Dermis blood vessel endothelial cell (primary cell): ENCODE data around the gene DHTKD1. TPM values are rescaled to one million over a fixed set of nuclear protein-coding genes. Genes with fewer than 3 reads are reported as not detected.
A peak's percentile ranks its signal among the peaks of the same experiment; 100 is the strongest.

Experiments
- DNase-seq: peaks from one replicate; pipeline ENCODE4 v3.0.0; 2010
- total RNA-seq: library from RNA; depleted of rRNA; stranded (reverse); fragments of >200 nt; gene quantifications from 2 replicates; pipeline ENCODE4 v1.2.3, GENCODE V29; 2014

The DHTKD1 gene, protein sequence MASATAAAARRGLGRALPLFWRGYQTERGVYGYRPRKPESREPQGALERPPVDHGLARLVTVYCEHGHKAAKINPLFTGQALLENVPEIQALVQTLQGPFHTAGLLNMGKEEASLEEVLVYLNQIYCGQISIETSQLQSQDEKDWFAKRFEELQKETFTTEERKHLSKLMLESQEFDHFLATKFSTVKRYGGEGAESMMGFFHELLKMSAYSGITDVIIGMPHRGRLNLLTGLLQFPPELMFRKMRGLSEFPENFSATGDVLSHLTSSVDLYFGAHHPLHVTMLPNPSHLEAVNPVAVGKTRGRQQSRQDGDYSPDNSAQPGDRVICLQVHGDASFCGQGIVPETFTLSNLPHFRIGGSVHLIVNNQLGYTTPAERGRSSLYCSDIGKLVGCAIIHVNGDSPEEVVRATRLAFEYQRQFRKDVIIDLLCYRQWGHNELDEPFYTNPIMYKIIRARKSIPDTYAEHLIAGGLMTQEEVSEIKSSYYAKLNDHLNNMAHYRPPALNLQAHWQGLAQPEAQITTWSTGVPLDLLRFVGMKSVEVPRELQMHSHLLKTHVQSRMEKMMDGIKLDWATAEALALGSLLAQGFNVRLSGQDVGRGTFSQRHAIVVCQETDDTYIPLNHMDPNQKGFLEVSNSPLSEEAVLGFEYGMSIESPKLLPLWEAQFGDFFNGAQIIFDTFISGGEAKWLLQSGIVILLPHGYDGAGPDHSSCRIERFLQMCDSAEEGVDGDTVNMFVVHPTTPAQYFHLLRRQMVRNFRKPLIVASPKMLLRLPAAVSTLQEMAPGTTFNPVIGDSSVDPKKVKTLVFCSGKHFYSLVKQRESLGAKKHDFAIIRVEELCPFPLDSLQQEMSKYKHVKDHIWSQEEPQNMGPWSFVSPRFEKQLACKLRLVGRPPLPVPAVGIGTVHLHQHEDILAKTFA
- total RNA-seq, result 31.7 and 40.5 TPM in 2 replicates

DNA sequence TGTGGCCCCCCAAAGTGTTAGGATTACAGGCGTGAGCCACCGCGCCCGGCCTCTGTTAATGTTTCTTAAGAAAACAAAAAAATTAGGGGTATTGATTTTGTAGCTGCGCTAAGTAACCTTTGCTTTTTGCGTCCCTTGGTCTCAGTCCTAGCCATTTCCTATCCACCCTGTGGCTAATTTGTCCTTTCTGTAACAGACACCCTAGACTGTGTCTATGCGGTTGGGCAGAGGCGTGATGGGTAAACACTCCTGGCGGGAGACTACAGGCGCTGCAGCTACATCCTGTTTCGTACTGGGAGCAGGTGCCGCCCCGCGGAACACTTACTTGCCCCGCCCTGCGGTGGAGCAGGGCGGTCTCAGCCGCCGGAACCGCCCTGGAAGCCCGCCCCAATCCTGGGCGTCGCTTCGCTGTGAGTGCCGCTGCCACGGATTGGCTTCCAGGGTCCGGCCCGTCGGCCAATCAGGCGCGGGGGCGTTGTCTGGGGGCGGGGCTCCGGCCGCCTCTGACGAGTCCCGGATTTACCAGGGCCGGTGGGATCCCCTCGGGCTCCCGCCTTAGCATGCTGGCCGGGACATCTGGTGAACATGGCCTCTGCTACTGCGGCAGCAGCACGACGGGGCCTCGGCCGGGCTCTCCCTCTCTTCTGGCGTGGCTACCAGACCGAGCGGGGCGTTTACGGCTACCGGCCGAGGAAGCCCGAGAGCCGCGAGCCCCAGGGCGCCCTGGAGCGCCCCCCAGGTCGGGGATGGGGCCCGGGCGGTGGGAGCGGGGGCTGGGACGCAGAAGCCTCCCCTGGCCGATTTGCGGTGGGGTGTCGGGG, at the start of gene DHTKD1:
TSS of gene DHTKD1 (plus strand) at position 506 of the 821 bp plus-strand sequence. CDS start at position 586, 80 bp downstream.
- DNase-seq, result peak; percentile 98

DNA sequence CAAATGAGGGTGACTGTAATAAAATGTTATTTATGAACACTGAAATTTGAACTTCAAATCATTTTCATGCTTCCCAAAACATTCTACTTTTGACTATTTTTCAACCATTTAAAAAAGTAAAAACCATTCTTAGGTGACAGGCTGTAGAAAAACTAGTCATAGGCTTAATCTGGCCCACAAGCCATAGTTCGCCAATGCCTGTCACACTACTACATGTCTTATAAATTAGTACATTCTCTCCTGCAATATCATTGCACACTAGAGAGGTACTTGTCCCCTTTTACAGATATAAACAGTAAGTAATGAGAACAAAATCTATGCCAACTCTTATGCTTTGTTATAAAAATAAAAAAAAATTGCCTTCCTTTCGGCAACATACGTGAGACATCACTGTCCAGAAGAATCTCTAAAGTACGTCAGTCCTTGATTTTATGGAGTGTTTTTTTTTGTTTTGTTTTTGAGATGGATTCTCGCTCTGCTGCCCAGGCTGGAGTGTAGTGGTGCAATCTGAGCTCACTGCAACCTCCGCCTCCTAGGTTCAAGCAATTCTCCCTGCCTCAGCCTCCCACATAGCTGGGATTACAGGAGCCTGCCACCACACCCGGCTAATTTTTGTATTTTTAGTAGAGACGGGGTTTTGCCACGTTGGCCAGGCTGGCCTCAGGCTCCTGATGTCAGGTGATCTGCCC, 49.3 kb upstream of the DHTKD1 start:
- DNase-seq, result no peak

DNA sequence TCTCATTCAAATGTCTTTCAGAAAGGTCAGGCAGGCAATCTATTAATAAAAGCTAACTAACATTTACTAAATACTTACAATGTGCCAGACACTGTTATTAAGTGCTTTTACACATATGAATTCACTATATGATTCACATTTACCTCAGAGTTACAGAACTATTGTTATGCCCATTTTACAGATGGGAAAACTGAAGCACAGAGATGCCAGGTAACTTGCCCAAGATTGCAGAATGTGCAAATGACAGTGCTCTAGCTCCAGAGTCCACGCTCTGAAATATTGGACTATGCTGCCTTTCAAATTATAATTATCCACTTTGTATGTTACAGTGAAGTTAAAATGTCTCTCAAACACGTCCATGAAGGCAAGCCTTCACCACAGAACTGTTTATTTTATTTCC, 48.2 kb upstream of the DHTKD1 start:
- no peak for DNase-seq

DNA sequence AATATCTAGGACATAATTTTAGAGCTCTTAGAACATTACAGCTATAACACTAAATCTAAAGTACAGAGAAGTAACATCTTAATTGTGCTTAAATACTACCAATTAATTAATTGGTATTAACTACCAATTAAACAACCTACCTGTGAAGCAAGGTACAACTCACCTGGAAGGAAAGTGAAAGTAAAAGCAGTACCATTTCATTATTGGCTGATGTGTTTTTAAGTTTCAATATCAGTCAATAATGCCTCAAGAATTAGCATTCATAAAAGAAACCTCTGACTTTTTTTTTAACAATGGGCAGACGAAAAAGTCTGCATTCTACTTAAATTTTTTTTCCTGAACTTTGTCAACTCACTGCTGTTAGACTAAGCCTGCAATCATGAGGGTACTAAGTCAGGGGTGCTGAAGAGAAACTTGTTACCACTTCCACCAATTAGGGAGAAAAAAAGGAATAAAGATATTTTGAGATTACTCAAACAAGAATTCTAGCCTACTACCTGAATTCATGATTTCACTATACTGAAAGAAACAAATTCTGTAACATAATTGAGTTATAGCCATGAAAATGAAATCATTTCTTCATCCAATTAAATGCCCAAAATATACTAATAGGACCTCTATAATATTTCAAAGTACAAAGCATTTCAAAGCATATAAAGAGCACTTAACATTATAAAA, 46.0 kb upstream of the DHTKD1 start:
- no peak for DNase-seq

DNA sequence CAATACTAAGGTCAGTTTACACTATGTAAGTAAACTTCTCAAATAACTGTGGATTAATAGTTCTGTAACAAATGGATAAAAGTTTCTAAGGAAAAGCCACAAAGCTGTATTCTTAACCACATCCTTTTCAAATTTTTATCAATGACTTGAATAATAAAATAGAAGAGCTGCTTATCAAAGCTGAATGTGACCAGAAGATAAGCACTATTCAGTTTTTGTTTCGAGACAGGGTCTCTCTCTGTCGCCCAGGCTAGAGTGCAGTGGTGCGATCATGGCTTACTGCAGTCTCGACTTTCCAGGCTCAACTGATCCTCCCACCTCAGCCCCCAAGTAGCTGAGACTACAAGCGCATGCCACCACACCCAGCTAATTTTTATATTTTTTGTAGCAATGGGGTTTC, 43.2 kb upstream of the DHTKD1 start:
- DNase-seq, result no peak

DNA sequence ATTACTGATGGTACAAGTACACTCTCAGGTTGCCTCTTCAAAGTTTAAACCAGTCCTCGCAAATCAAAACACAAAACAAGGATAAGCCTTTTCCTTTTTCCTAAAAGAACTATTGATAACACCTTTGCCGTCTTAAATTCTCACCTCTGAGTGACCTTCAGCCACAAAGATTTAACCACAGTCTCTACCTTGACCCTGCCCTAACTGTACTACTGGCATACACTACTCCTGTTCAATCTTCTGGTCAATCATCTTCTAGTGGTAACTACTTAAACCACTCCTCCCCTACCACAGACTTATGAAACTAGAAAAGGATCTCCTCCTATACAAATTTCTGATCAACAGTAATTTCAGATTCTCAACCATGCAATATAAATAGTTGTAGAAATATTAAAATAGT, 41.2 kb upstream of the DHTKD1 start:
- no peak for DNase-seq

DNA sequence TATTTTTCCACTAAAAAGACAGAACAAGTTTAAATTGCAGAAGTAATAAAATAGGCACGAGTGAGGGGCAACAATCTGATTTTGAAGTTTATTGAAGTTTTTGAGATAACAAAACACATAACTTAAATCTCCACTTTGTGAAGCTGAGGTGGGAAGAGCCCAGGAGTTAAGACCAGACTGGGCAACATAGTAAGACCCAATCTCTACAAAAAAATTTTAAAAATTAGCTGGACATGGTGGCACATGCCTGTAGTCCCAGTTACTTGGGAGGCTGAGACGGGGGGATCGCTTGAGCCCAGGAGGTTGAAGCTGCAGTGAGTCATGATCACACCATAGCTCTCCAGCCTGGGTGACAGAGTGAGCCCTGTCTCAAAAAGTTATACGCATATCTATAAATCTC, 37.4 kb upstream of the DHTKD1 start:
- DNase-seq, result no peak

DNA sequence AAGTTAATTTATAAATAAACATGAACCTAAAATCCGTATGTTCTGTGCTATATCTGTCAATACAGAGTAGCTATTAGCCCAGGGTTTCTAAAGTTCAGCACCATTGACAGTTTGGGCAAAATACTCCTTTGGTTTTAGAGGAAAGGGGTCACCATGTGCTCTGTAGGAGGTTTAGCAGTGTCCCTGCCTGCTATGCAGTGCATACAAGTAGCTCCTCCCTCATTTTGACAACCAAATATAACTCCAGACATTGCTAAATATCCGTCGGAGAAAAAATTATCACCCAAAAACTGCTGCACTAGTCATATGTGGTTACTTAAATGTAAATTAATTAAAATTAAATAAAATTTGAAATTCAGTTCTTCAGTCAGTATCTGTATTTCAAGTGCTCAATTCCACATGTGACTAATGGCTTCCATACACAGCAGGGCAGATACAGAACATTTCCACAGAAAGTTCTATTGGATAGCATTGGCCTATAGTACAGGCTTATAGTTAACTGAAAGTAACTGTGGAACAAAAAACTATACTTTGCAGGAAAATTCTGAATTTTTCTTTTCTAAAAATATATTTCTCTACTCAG, 32.6 kb upstream of the DHTKD1 start:
- DNase-seq, result no peak

DNA sequence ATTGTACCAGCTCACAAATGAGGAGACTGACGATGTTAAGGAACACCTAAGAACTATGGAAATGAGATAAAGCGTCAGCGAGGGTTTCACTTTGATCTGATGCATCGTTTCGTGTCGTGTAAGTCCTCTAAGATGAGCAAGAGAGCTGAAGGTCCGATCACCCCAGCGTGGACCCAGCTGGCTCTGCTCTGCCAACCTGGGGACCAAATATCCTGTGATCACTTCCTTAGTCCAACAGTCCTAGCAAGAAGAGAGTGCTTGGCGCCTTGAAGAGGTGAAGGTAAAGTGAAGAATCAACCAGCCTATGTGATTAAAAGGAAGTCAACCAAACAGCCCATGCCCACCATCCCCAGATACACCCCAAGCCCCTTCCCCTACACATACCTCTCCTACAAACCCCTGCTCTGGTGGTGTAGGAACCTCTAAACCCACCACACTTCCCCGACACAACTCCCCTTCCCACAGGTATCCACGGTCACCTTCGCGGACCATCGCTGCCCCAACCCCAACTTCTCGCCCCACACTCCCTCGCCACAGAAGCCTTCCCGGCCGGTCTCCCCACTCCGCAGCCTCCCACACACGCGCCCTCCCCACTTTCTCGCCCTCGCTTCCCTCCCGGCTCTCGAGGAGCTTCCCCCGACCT, 26.9 kb upstream of the DHTKD1 start:
- DNase-seq, result peak; percentile 54

DNA sequence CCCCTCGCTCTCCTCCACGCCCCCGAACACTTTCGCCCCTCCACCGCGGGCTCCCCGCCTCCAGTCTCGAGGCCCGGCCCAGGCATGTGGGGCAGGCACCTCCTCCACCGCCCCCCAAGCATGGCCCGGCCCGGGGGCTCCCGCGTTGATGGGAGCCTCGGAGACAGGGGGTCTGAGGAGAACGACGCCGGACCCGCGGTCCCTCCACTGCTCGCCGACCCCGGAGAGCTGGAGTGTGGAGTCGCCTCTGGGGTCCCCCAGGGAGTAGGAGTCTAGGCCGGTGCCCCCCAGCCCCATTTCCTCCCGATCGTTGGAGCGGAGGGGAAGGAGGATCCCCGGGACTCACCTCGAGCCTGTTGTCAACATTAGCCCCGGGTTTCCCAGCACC, 26.4 kb upstream of the DHTKD1 start:
- DNase-seq, result peak; percentile 51

DNA sequence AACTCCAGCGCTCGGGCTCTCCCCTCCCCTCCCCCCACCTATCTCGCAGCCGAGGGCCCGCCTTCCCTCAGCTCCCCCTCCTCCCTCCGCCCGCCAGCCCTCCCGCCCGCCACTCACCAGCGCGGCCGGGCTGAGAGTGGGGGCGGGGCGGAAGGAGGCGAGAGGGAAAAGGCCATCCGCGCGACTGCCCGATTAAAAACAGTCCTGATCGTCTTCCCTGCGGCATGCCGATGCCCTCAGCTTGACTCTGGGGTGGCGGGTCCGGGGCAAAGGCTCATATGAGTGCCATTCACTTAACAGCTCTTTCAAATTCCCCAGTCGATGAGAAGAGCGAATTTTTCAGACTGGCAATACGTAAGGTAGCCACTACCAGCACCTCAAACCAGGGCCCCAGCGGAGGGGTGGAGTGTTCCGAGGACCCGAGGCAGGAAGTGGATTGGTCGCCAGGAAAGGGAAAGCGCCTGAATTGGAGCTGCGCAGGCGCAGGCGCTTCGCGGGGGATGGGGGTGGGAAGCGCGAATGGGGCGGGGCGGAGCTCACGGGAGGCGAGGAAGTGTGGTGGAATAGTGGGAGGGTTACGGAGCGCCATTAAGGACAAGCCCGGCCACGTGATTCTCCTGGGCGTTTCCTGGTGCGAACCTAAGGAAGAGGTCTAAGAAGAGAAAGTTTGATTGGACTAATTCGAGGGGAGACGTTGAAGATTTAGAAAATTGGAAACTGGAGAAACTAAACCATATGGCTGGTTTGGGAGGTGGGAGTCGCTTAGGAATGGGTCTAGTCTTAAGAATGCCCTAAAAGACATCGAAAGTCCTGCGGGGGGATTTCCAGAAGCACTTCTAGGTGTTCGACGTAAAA, 25.7 kb upstream of the DHTKD1 start, which contains the start of gene UPF2:
TSS of gene UPF2 (minus strand) at position 13 of the 855 bp plus-strand sequence. CDS start 7,386 bp downstream, outside the sequence.
- peak; percentile 99 for DNase-seq

DNA sequence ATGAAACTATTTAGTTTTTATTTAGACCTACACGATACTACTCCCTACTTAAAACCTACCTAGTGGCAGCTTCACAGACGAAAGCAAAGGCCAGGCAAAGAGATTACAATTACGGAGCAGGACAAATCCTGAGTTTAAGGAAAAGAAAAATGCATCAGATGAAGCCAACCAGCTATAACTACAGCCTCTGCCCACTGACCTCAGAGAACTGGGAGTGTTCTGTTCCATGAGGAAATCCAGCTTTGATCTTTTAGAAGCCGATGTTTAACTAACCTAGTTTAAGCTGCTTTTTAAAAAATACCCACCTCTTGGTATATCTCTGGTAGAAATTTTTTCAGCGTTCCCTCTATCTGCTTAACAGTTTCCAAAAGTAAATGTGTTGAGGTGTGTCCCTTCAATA, 23.2 kb upstream of the DHTKD1 start:
- DNase-seq, result no peak

DNA sequence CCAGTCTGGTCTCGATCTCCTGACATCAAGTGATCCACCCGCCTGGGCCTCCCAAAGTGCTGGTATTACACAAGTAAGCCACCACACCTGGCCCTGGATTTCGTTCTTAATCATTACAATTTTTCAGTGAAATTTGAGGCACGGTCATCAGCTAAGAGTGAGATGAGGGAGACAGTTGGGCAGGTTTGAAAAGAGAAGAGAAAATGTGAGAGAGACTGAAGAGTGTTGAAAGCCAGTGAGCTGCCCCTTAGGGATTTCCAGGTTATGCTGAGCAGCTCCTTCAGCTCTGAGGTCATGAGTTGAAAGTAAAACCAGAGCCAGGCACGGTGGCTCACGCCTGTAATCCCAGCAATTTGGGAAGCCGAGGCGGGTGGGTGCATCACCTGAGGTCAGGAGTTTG, 20.2 kb upstream of the DHTKD1 start:
- DNase-seq, result no peak

DNA sequence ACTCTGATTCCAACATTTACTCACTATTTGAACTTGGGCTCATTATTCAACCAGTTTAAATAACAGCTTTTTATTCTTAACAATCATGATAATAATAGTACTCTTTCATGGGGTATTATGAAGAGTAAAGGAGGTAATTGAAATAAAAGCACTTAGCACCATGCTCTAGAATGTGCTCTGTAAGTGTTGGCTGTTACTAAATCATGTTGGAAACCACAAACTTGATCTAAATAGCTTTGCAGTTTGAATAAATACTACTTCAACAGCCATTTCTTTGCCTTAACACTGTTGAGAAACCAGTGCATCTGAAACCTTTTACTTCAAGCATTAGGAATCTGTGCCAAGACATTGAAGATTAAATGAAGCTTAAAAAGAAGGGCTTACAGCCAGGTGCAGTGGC, 18.2 kb upstream of the DHTKD1 start:
- no peak for DNase-seq

DNA sequence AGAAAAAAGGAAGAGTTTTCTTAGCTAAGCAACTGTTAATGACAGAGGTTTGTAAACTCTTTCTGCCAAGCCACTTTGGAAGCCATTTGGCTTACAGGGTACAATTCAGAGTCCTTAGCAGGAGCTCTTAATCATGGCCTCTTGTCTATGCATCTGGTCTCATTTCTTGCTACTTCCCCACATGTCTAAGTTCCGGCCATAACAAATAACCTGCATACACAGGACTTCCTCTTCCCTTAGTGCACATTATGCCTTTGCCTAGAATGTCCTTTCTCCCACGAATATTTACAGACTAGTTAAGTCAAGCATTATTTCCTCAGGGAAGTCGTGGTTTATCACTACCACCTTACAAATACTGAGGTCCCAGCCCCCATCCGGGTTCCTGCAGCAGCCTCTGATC, 17.5 kb upstream of the DHTKD1 start:
- peak; percentile 16 for DNase-seq

DNA sequence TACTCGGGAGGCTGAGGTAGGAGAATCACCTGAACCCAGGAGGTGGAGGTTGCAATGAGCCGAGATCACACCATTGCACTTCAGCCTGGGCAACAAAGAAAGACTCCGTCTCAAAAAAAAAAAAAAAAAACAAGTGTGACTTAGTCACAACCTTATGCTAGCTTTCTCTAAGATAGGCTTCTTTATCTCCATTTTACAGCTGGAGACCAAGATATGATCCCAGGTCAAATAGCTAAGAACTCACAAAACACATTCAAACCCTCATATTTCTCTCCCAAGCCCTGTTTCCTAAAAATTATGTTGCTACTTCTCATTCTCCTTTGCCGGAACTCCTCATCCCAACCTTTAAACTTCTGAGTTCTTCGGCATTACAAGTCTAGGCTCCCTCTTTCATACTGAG, 13.0 kb upstream of the DHTKD1 start:
- DNase-seq, result no peak

DNA sequence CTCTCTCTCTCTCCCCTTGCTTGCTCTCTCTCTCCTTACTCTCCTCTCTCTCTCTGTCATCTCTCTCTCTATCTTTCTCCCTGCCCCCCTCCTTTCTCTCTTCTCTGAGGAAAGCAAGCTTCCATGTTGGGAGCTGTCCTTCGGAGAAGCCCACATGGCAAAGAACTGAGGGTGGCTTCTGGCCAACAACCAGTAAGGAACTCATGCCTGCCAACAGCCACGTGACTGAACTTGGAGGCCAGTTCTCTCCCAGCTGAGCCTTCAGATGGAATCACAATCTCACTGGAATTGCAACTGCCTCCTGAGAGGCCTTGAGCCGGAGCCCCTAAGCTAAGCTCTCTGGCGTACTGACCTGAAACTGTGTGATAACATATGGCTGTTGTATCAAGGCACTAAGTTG, 12.0 kb upstream of the DHTKD1 start:
- no peak for DNase-seq

DNA sequence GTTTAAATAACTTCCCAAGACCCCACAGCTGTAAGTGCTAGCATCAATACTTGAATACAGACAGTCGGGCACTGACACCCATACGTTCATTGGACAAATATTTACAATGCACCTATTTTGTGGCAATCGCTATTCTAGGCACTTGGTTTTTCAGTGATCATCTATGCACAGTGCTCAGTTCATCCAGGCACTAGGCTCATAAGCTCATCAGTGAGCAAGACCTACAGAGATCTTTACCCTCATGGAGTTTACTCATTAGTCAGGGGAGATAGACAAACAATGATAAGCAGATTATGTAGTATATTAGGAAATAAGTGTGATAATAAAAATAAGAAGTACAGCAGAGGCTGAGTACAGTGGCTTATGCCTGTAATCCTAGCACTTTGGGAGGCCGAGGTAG, 7.6 kb upstream of the DHTKD1 start:
- DNase-seq, result no peak

DNA sequence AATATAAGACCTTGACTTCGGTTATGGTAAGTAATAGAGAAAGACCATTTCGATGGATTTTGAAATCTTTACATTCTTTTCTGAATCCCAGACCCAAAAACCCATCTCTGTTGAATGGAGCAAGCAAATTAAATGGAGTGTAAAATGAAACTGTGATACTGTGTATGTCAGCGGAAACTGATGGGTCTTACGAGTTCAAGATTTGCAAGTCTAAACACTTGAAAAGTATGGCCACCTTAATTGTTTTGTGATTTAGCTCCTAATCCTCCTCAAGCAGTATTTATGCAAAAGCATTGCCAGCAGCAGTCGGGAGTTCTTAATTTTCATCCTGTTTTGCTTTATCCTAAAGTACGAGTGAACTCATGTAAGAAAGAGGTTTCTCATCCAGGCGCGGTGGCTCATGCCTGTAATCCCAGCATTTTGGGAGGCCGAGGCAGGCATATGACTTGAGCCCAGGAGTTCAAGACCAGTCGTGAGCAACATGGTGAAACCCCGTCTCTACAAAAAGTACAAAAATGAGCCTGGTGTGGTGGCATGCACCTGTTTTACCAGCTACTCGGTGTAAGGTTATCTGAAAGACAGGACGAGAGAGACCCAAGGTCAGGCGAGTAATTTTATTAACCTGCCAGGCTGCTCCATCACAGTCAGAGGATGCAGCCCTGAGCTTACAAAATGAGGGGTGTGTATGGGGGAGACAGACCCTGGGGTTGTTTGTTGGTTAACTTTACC, 5.8 kb upstream of the DHTKD1 start:
- no peak for DNase-seq
